ENCODE measurements around the gene CDCP1.

DNA sequence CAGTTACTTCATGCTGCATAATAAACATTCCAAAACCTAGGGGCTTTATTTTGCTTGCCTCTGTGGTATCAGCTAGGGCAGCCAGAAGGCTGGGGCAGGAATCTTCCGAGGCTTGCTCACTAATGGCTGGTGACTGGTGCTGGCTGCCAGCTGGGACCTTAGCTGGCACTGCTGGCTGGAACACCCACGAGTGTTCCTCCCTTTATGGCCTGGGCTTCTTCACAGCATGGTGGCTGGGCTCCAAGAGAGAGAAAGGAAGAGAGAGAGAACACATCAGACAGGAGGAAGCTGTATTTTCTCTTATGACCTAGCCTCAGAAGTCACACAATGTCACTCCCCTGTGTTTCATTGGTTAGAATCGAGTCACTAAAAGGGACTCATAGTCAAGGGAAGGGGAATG, 23.9 kb upstream of the CDCP1 start:
- TF ChIP-seq, protein P1, sequence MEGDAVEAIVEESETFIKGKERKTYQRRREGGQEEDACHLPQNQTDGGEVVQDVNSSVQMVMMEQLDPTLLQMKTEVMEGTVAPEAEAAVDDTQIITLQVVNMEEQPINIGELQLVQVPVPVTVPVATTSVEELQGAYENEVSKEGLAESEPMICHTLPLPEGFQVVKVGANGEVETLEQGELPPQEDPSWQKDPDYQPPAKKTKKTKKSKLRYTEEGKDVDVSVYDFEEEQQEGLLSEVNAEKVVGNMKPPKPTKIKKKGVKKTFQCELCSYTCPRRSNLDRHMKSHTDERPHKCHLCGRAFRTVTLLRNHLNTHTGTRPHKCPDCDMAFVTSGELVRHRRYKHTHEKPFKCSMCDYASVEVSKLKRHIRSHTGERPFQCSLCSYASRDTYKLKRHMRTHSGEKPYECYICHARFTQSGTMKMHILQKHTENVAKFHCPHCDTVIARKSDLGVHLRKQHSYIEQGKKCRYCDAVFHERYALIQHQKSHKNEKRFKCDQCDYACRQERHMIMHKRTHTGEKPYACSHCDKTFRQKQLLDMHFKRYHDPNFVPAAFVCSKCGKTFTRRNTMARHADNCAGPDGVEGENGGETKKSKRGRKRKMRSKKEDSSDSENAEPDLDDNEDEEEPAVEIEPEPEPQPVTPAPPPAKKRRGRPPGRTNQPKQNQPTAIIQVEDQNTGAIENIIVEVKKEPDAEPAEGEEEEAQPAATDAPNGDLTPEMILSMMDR (IDR thresholded peaks at IDR 0.05) = no peak
- no peak for TF ChIP-seq POLR2A (IDR thresholded peaks at IDR 0.05)
